Ishikawa (cell line): Measurements from ENCODE around the gene RNF213.

Experiments used
- CEBPB ChIP-seq: IDR thresholded peaks from 2 replicates; pipeline ENCODE4 v1.6.1; 2012
- CREB1 ChIP-seq: IDR thresholded peaks from 2 replicates; pipeline ENCODE4 v1.6.1; 2012; ENCODE audit warnings: low read depth
- EGR1 ChIP-seq: IDR thresholded peaks from 2 replicates; pipeline ENCODE4 v1.6.1; 2012
- EP300 ChIP-seq: IDR thresholded peaks from 2 replicates; pipeline ENCODE4 v1.6.1; 2012; ENCODE audit warnings: borderline replicate concordance
- FOXM1 ChIP-seq: IDR thresholded peaks from 2 replicates; pipeline ENCODE4 v1.6.1; 2012; ENCODE audit warnings: low read depth, borderline replicate concordance
- NFIC ChIP-seq: IDR thresholded peaks from 2 replicates; pipeline ENCODE4 v1.6.1; 2012
- RAD21 ChIP-seq: IDR thresholded peaks from 2 replicates; pipeline ENCODE4 v1.6.1; 2012; ENCODE audit warnings: low read depth
- TAF1 ChIP-seq: IDR thresholded peaks from 2 replicates; pipeline ENCODE4 v1.6.1; 2012; ENCODE audit warnings: low read depth, mild to moderate bottlenecking
- TCF12 ChIP-seq: IDR thresholded peaks from 2 replicates; pipeline ENCODE4 v1.6.1; 2012; ENCODE audit warnings: low read depth
- TEAD4 ChIP-seq: IDR thresholded peaks from 2 replicates; pipeline ENCODE4 v1.6.1; 2012
- YY1 ChIP-seq: IDR thresholded peaks from 2 replicates; pipeline ENCODE4 v1.6.1; 2012; ENCODE audit warnings: low read depth
- ZBTB7A ChIP-seq: IDR thresholded peaks from 2 replicates; pipeline ENCODE4 v1.6.1; 2012; ENCODE audit warnings: low read depth
- TF ChIP-seq, protein P1 (sequence below): IDR thresholded peaks from 2 replicates; pipeline ENCODE4 v1.6.1; 2012
- TF ChIP-seq, protein P2 (sequence below): IDR thresholded peaks from 2 replicates; pipeline ENCODE4 v1.6.1; 2012
- TF ChIP-seq, protein P3 (sequence below): IDR thresholded peaks from 2 replicates; pipeline ENCODE4 v1.6.1; 2012; ENCODE audit warnings: low read depth, mild to moderate bottlenecking

The RNF213 gene

DNA sequence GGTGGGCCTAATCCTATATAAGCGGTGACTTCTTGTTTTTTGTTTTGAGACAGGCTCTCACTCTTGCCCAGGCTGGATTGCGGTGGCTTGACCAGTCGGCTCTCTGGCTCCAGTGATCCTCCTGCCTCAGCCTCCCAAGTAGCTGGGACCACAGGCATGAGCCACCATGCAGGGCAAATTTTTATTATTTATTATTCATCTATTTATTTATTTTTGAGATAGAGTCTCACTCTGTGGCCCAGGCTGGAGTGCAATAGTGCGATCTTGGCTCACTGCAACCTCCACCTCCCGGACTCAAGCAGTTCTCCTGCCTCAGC lies 4.7 kb upstream of the RNF213 start:
- TF ChIP-seq TAF1 (no peak), CREB1 (no peak), NFIC (no peak), TCF12 (no peak), EP300 (no peak), CEBPB (no peak), RAD21 (no peak), YY1 (no peak), EGR1 (no peak)
- TF ChIP-seq, protein P1, sequence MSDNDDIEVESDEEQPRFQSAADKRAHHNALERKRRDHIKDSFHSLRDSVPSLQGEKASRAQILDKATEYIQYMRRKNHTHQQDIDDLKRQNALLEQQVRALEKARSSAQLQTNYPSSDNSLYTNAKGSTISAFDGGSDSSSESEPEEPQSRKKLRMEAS = no peak
- TF ChIP-seq, protein P2, sequence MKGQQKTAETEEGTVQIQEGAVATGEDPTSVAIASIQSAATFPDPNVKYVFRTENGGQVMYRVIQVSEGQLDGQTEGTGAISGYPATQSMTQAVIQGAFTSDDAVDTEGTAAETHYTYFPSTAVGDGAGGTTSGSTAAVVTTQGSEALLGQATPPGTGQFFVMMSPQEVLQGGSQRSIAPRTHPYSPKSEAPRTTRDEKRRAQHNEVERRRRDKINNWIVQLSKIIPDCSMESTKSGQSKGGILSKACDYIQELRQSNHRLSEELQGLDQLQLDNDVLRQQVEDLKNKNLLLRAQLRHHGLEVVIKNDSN = no peak

DNA sequence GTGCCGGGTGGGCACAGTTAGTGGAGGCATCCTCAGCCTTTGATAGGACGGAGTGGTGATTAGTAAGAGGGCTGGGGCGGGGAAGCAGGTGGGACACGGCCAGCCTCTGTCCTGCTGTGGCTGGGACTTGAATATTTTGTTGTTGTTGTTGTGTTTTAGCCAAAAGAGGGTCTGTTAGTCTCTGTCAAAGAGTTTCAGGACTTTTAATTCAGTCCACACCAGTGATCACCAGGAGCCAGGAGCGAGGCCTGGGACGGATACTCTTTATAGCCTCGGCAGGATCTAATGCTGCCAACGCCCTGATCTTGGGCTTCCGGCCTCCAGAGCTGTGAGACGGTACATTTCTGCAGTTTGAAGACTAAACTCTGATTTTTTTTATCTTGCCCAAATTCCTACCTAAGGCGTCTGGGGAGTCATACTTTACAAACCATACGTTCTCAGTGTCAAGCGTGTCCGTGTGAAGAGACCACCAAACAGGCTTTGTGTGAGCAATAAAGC lies 2.9 kb upstream of the RNF213 start:
- no peak for TF ChIP-seq YY1
- no peak for TF ChIP-seq TCF12
- TF ChIP-seq TAF1 = no peak
- TF ChIP-seq, protein P1 = no peak
- TF ChIP-seq RAD21 = no peak
- no peak for TF ChIP-seq FOXM1
- no peak for TF ChIP-seq TEAD4
- TF ChIP-seq, protein P3, sequence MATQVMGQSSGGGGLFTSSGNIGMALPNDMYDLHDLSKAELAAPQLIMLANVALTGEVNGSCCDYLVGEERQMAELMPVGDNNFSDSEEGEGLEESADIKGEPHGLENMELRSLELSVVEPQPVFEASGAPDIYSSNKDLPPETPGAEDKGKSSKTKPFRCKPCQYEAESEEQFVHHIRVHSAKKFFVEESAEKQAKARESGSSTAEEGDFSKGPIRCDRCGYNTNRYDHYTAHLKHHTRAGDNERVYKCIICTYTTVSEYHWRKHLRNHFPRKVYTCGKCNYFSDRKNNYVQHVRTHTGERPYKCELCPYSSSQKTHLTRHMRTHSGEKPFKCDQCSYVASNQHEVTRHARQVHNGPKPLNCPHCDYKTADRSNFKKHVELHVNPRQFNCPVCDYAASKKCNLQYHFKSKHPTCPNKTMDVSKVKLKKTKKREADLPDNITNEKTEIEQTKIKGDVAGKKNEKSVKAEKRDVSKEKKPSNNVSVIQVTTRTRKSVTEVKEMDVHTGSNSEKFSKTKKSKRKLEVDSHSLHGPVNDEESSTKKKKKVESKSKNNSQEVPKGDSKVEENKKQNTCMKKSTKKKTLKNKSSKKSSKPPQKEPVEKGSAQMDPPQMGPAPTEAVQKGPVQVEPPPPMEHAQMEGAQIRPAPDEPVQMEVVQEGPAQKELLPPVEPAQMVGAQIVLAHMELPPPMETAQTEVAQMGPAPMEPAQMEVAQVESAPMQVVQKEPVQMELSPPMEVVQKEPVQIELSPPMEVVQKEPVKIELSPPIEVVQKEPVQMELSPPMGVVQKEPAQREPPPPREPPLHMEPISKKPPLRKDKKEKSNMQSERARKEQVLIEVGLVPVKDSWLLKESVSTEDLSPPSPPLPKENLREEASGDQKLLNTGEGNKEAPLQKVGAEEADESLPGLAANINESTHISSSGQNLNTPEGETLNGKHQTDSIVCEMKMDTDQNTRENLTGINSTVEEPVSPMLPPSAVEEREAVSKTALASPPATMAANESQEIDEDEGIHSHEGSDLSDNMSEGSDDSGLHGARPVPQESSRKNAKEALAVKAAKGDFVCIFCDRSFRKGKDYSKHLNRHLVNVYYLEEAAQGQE = no peak
- no peak for TF ChIP-seq ZBTB7A
- no peak for TF ChIP-seq NFIC
- TF ChIP-seq EGR1 = no peak

DNA sequence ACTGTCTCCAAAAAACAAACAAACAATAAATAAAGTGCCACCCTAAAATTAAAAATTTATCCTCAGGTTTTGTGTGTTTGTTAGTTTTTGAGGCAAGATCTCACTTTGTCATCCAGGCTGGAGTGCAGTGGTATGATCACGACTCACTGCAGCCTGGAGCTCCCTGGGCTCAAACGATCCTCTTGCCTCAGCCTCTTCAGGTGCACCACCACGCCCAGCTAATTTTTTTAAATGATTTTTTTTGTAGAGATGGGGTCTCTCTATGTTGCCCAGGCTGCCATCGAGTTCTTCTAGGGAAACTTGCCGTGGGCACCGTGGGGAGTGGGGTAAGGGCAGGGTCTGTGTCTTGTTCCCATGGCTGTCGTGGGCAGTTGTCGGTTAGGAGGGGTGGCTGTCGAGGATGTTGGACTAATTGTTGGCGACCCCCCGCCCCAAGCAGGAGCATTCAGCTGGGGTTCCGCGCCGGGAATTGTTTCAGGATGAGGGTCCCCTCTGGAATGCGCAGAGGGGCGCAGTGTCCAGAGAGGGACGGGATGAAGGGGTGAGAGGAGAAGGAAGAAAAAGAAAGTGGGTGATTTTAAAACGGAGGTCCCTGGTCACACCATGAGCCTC lies 1.1 kb upstream of the RNF213 start:
- TF ChIP-seq EGR1 = no peak
- TF ChIP-seq TEAD4 = no peak
- TF ChIP-seq, protein P3 = no peak
- no peak for TF ChIP-seq EP300
- no peak for TF ChIP-seq RAD21
- TF ChIP-seq, protein P1 = no peak
- TF ChIP-seq FOXM1 = no peak
- no peak for TF ChIP-seq CEBPB
- TF ChIP-seq YY1 = no peak
- TF ChIP-seq ZBTB7A = no peak; the same call in none of the 2 replicates
- no peak for TF ChIP-seq NFIC
- TF ChIP-seq TCF12 = no peak
- no peak for TF ChIP-seq CREB1
- TF ChIP-seq, protein P2 = no peak
- no peak for TF ChIP-seq TAF1

DNA sequence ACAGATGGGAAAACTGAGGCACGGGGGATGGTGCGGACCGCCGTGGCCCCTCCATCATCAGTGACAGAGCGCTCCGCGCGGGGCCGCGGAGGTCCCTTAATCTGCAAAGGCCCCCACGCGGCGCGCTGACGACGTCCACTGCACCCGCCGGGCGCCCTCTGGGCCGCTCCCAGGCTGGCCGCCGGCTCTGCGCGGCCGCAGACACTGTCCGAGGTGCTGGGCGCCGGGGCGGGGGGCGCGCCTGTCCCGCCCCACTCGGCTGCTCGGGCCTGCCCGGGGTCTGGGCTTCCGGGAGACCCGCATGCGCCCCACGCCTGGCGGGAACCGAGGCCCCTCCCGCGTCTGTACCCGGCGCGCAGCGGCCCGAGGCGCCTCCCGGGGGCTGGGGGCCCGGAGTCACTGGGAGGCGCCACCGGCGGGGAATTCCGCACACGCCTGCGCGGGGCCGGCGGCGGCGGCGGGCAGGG lies 550 bp upstream of the RNF213 start:
- TF ChIP-seq ZBTB7A (no peak; the same call in none of the 2 replicates), TAF1 (no peak), YY1 (no peak)
- TF ChIP-seq, protein P1 = peak; percentile 61; the same call in 1 of the 2 replicates
- TF ChIP-seq, protein P3 = peak; percentile 84
